Astrocyte (in vitro differentiated cells and primary cell): ENCODE measurements around the gene SIK1. TPM values are rescaled to one million over a fixed set of nuclear protein-coding genes. Genes with fewer than 3 reads are reported as not detected.

ENCODE experiments used
- DNase-seq: peaks from one replicate; pipeline ENCODE4 v3.0.0-alpha.2; 2010; ENCODE audit warnings: low read depth
- FAIRE-seq: peaks from 2 replicates; lab custom pipeline; 2011; peaks lifted over from hg19 to GRCh38; lab: Jason Lieb, UNC
- H2AFZ ChIP-seq: 2 replicates; pipeline ENCODE4 v1.6.0; 2012; ENCODE audit warnings: low read depth, low read length, inconsistent platforms
- H3K27ac ChIP-seq: 2 replicates; pipeline ENCODE4 v1.5.1; 2011; ENCODE audit warnings: low read depth, low read length, inconsistent platforms
- H3K27me3 ChIP-seq: 2 replicates; pipeline ENCODE4 v1.6.0; 2011; ENCODE audit warnings: low read length, inconsistent platforms; ENCODE audit not compliant: insufficient read depth
- H3K36me3 ChIP-seq: 2 replicates; pipeline ENCODE4 v1.5.1; 2011; ENCODE audit warnings: low read length, inconsistent platforms; ENCODE audit not compliant: insufficient read depth
- H3K4me1 ChIP-seq: 2 replicates; pipeline ENCODE4 v1.5.1; 2011; ENCODE audit warnings: low read length, inconsistent platforms; ENCODE audit not compliant: insufficient read depth
- H3K4me2 ChIP-seq: 2 replicates; pipeline ENCODE4 v1.6.0; 2012; ENCODE audit warnings: low read length, inconsistent platforms
- H3K4me3 ChIP-seq: 2 replicates; pipeline ENCODE4 v1.5.1; 2011; ENCODE audit warnings: low read depth, mild to moderate bottlenecking, low read length, inconsistent platforms; ENCODE audit not compliant: insufficient read depth
- H3K79me2 ChIP-seq: 2 replicates; pipeline ENCODE4 v1.6.0; 2012; ENCODE audit warnings: mild to moderate bottlenecking, low read length, inconsistent platforms; ENCODE audit not compliant: insufficient read depth
- H3K9ac ChIP-seq: 2 replicates; pipeline ENCODE4 v1.6.0; 2012; ENCODE audit warnings: mild to moderate bottlenecking, low read length, inconsistent platforms
- H3K9me3 ChIP-seq: 2 replicates; pipeline ENCODE4 v1.5.1; 2012; ENCODE audit warnings: low read depth, mild to moderate bottlenecking, low read length, inconsistent platforms; ENCODE audit not compliant: insufficient read depth
- H4K20me1 ChIP-seq: 2 replicates; pipeline ENCODE4 v1.6.0; 2012; ENCODE audit warnings: low read length, inconsistent platforms; ENCODE audit not compliant: insufficient read depth
- H3K27ac Mint-ChIP-seq: one replicate; pipeline ENCODE4 v1.8.0; 2021; ENCODE audit warnings: mild to moderate bottlenecking, mixed read lengths; ENCODE audit not compliant: unreplicated experiment
- H3K27me3 Mint-ChIP-seq: one replicate; pipeline ENCODE4 v1.8.0; 2021; ENCODE audit warnings: low read depth, mixed read lengths; ENCODE audit not compliant: unreplicated experiment
- H3K36me3 Mint-ChIP-seq: one replicate; pipeline ENCODE4 v1.8.0; 2021; ENCODE audit warnings: low read depth, mixed read lengths; ENCODE audit not compliant: unreplicated experiment
- H3K4me1 Mint-ChIP-seq: one replicate; pipeline ENCODE4 v1.8.0; 2021; ENCODE audit warnings: low read depth, mixed read lengths; ENCODE audit not compliant: unreplicated experiment
- H3K4me3 Mint-ChIP-seq: one replicate; pipeline ENCODE4 v1.8.0; 2021; ENCODE audit warnings: mild to moderate bottlenecking, moderate library complexity, mixed read lengths; ENCODE audit not compliant: unreplicated experiment
- H3K9me3 Mint-ChIP-seq: one replicate; pipeline ENCODE4 v1.8.0; 2021; ENCODE audit warnings: mild to moderate bottlenecking, mixed read lengths; ENCODE audit not compliant: unreplicated experiment
- EZH2 ChIP-seq: IDR thresholded peaks from 2 replicates; pipeline ENCODE4 v1.6.1; 2012; ENCODE audit warnings: mild to moderate bottlenecking, low read length, inconsistent platforms; ENCODE audit not compliant: insufficient read depth
- total RNA-seq: library from RNA; stranded (reverse); gene quantifications from 2 replicates; pipeline ENCODE4 v1.2.1, GENCODE V29; 2021
- TF ChIP-seq, protein P1 (sequence below): IDR thresholded peaks from 2 replicates; pipeline ENCODE4 v1.5.1; 2011; ENCODE audit warnings: low read depth, mild to moderate bottlenecking, inconsistent platforms, low read length, moderate library complexity; ENCODE audit not compliant: insufficient read depth

The SIK1 gene
- total RNA-seq, 1 donor from 2014 or later = 68.0 TPM

DNA sequence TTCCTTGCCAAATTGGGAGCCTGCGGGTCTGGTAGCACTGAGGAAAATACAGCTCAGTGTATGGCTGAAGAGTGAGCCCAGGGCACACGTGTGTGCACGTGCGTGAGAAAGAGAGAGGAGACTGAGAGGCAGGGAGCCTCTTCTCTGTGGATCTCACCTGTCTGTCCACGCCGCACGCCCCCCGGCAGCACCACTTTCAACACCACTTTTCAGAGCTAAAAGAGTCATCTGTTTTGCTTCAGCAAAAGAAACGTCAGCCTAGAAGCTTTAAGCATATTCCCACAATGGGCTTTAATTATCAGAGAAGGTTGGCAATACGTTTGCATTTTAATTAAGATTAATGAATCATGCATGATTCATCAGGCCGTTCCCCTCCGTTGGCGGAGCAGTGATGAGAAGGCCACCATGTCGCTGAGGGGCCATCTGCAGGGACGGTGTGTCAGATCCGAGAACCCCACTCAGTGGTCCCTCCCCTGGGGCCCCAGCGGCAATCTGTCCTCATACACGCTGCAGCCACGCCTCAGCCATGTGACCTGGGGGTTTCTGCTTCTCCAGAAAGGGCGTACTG is 56.8 kb downstream of the SIK1 start:
- Histone ChIP-seq H4K20me1 (no peaks in the 10 kb centered on the region), H3K4me1 (peaks cover 11% of the 10 kb centered on the region), H3K27ac (no peak overlapping the region), H2AFZ (no peak overlapping the region), H3K4me3 (no peak overlapping the region), H3K36me3 (no peaks in the 10 kb centered on the region), H3K9me3 (no peaks in the 10 kb centered on the region), H3K27me3 (peaks cover 3% of the 10 kb centered on the region), H3K9ac (no peak overlapping the region), H3K79me2 (no peaks in the 10 kb centered on the region), H3K4me2 (peak overlapping the region; percentile 62)
- H3K4me1 Mint-ChIP-seq = peaks cover 10% of the 10 kb centered on the region
- no peaks in the 10 kb centered on the region for H3K36me3 Mint-ChIP-seq
- TF ChIP-seq EZH2 = no peak
- TF ChIP-seq, protein P1, sequence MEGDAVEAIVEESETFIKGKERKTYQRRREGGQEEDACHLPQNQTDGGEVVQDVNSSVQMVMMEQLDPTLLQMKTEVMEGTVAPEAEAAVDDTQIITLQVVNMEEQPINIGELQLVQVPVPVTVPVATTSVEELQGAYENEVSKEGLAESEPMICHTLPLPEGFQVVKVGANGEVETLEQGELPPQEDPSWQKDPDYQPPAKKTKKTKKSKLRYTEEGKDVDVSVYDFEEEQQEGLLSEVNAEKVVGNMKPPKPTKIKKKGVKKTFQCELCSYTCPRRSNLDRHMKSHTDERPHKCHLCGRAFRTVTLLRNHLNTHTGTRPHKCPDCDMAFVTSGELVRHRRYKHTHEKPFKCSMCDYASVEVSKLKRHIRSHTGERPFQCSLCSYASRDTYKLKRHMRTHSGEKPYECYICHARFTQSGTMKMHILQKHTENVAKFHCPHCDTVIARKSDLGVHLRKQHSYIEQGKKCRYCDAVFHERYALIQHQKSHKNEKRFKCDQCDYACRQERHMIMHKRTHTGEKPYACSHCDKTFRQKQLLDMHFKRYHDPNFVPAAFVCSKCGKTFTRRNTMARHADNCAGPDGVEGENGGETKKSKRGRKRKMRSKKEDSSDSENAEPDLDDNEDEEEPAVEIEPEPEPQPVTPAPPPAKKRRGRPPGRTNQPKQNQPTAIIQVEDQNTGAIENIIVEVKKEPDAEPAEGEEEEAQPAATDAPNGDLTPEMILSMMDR = no peak
- no peak overlapping the region for H3K27ac Mint-ChIP-seq
- peak; percentile 36 for DNase-seq
- no peak overlapping the region for H3K4me3 Mint-ChIP-seq
- peaks cover 46% of the 10 kb centered on the region for H3K27me3 Mint-ChIP-seq
- no peaks in the 10 kb centered on the region for H3K9me3 Mint-ChIP-seq
- no peak for FAIRE-seq

DNA sequence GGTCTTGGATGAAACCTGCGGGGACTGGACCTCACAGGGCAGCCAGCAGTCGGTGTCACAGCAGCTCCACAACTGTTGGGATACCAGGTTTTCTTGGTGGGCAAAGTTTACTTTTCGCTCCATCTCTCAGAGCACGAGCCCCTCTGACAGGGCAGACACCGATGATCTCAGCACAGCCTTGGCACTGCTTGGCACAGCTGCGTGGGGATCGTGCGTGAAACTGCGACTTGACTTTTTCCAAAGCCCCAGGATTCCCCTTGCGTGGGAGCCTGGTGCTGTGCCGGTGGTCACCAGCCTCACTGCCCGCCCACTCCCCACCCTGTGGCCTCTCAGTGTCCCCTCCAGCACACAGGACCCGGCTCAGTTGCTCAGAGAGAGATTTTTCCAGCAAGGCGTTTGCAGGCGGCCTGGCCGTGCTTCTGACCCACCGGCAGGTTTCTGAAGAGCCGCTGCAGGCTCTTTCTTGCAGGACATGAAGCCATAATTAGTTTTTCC is 57.3 kb downstream of the SIK1 start:
- H3K4me2 ChIP-seq = peak overlapping the region; percentile 62

More for the DNA sequence above, 57.3 kb downstream of the SIK1 start:
- H3K79me2 ChIP-seq = no peaks in the 10 kb centered on the region
- Mint-ChIP-seq H3K27ac (no peak overlapping the region), H3K4me3 (no peak overlapping the region), H3K9me3 (no peaks in the 10 kb centered on the region), H3K27me3 (peaks cover 45% of the 10 kb centered on the region), H3K4me1 (peaks cover 10% of the 10 kb centered on the region), H3K36me3 (no peaks in the 10 kb centered on the region)
- no peaks in the 10 kb centered on the region for H3K9me3 ChIP-seq
- no peak for TF ChIP-seq EZH2
- TF ChIP-seq, protein P1 = no peak
- H3K27me3 ChIP-seq = peaks cover 3% of the 10 kb centered on the region
- H3K4me1 ChIP-seq = peaks cover 11% of the 10 kb centered on the region
- no peak overlapping the region for H3K4me3 ChIP-seq
- no peak overlapping the region for H3K27ac ChIP-seq
- no peak overlapping the region for H3K9ac ChIP-seq
- no peak overlapping the region for H2AFZ ChIP-seq
- no peaks in the 10 kb centered on the region for H3K36me3 ChIP-seq
- FAIRE-seq (no peak), DNase-seq (no peak)
- no peaks in the 10 kb centered on the region for H4K20me1 ChIP-seq
